ENCODE data around the gene DEAF1. TPM values are rescaled to one million over a fixed set of nuclear protein-coding genes. Genes with fewer than 3 reads are reported as not detected.

The DEAF1 gene
- total RNA-seq, 1 experiment from 2014 or later, result 31.9 TPM

- TF ChIP-seq EZH2 (IDR thresholded peaks at IDR 0.05; ENCODE audit: low read length, unreplicated experiment), result no peak
- TF ChIP-seq CTCF (conservative IDR thresholded peaks at IDR 0.05; ENCODE audit: low read depth, low read length), result no peak
- no peak for TF ChIP-seq EZH2phosphoT487 (IDR thresholded peaks at IDR 0.05; ENCODE audit: borderline replicate concordance, low read length)
- ChIA-PET CTCF (interaction anchor here (0.6 kb wide), 1 partner anchor 71 kb away, joined by 9 read pairs; the partner anchor contains the start of gene GATD1), POLR2A (ENCODE audit: unreplicated experiment) (interaction anchor here (0.6 kb wide), 1 partner anchor 78 kb away, joined by 4 read pairs; no protein-coding TSS in a partner anchor)
- no peaks in the 10 kb centered on the region for H3K9me3 ChIP-seq (ENCODE audit: low read length)
- peak within 1 kb of the TSS; percentile 99 for H3K4me2 ChIP-seq (ENCODE audit: low read length)
- H3K4me3 ChIP-seq (ENCODE audit: low read length), result peak within 1 kb of the TSS; percentile 97
- H3K36me3 ChIP-seq (ENCODE audit: low read depth, low read length), result no peaks in the 10 kb centered on the region; the same call in 1 of the 2 replicates
- no peaks in the 10 kb centered on the region for H3K27me3 ChIP-seq (ENCODE audit: low read length)
- DNase-seq (peak; percentile 66), ATAC-seq (peak; percentile 44)
- BruUV-seq (replicated peaks), result no TSS peak
- peaks cover 42% of the 10 kb centered on the region for H3K4me1 ChIP-seq (ENCODE audit: insufficient read depth, low read length)
- no peaks in the 10 kb centered on the region; the same call in 1 of the 2 replicates for H4K20me1 ChIP-seq (ENCODE audit: low read length)
- intact Hi-C loops (cut with micrococcal nuclease), result no loop called here
- H3K27ac ChIP-seq (ENCODE audit: low read length), result peak within 1 kb of the TSS; percentile 80
- no peaks in the 10 kb centered on the region for H3K9me2 ChIP-seq (replicated peaks; ENCODE audit: low read length)
- H2AFZ ChIP-seq (ENCODE audit: low read length), result peak within 1 kb of the TSS; percentile 65
- no peaks in the 10 kb centered on the region for H3F3A ChIP-seq (ENCODE audit: low read length, unreplicated experiment)
- peak within 1 kb of the TSS; percentile 88 for H3K9ac ChIP-seq (ENCODE audit: low read length)
- peaks cover 47% of the 10 kb centered on the region for H3K79me2 ChIP-seq (ENCODE audit: low read length)
These were observed 10.8 kb upstream of the DEAF1 start, which contains the start of gene EPS8L2 for GRCh38 chr11:705646-706438. TSS of gene EPS8L2 (plus strand) at chr11:706231. CDS start at chr11:709408, 3,177 bp downstream.

- H3K9ac ChIP-seq (ENCODE audit: low read length), result peak overlapping the region; percentile 88
- H3K4me3 ChIP-seq (ENCODE audit: low read length), result peak overlapping the region; percentile 97
- H3K36me3 ChIP-seq (ENCODE audit: low read depth, low read length), result no peaks in the 10 kb centered on the region; the same call in 1 of the 2 replicates
- peaks cover 43% of the 10 kb centered on the region for H3K79me2 ChIP-seq (ENCODE audit: low read length)
- H3K4me2 ChIP-seq (ENCODE audit: low read length), result peak overlapping the region; percentile 94
- ChIA-PET POLR2A (ENCODE audit: unreplicated experiment) (interaction anchor here (0.5 to 0.6 kb wide), 3 partner anchors 11 to 79 kb away, joined by 3 to 12 read pairs (median 4); no protein-coding TSS in a partner anchor), CTCF (interaction anchor here (1.0 kb wide), 1 partner anchor 23 kb away, joined by 4 read pairs; no protein-coding TSS in a partner anchor)
- peak overlapping the region; percentile 35; the same call in 1 of the 2 replicates for H2AFZ ChIP-seq (ENCODE audit: low read length)
- intact Hi-C loops (cut with micrococcal nuclease), result no loop called here
- H3K27ac ChIP-seq (ENCODE audit: low read length), result peak overlapping the region; percentile 70
- H3K9me2 ChIP-seq (replicated peaks; ENCODE audit: low read length), result no peaks in the 10 kb centered on the region
- TF ChIP-seq EZH2 (IDR thresholded peaks at IDR 0.05; ENCODE audit: low read length, unreplicated experiment) (no peak), EZH2phosphoT487 (IDR thresholded peaks at IDR 0.05; ENCODE audit: borderline replicate concordance, low read length) (no peak), CTCF (conservative IDR thresholded peaks at IDR 0.05; ENCODE audit: low read depth, low read length) (no peak)
- H3K9me3 ChIP-seq (ENCODE audit: low read length), result no peaks in the 10 kb centered on the region
- peak; percentile 75 for DNase-seq
- no peaks in the 10 kb centered on the region for H3K27me3 ChIP-seq (ENCODE audit: low read length)
- no peaks in the 10 kb centered on the region for H3F3A ChIP-seq (ENCODE audit: low read length, unreplicated experiment)
- H3K4me1 ChIP-seq (ENCODE audit: insufficient read depth, low read length), result peaks cover 42% of the 10 kb centered on the region
- no peaks in the 10 kb centered on the region; the same call in 1 of the 2 replicates for H4K20me1 ChIP-seq (ENCODE audit: low read length)
- peak; percentile 62 for ATAC-seq
- TSS peak; percentile 19 for BruUV-seq (replicated peaks)
These were observed 10.0 kb upstream of the DEAF1 start for GRCh38 chr11:704781-705645.

All from PC-3 (cell line).